Activated naive CD4-positive, alpha-beta T cell treated with anti-CD3 and anti-CD28 coated beads, Interleukin-2, amount 50 U/mL, for 72 hours (primary cell): ENCODE data around the gene TMEM9B. TPM values are rescaled to one million over a fixed set of nuclear protein-coding genes. Genes with fewer than 3 reads are reported as not detected.
"Not testable (repeated sequence)": the region's sequence is repeated elsewhere in the genome, so short reads cannot be mapped to it uniquely, and the experiment has no call there.

ENCODE experiments used
- ATAC-seq, 2 donors: fragments of 150-1000 bp; cut with Tn5 transposase; 2 replicates each; pipeline ENCODE4 v1.10.0; 2021; ENCODE audit warnings: mild to moderate bottlenecking in 2 of 2, moderate library complexity in 2 of 2
- DNase-seq, 2 donors: peaks; one replicate each; pipeline ENCODE4 v3.0.0; 2021 to 2022; ENCODE audit warnings: low spot score in 2 of 2
- H3K27ac Mint-ChIP-seq, 2 donors: one replicate each; pipeline ENCODE4 v1.8.0; 2022; ENCODE audit warnings: mild to moderate bottlenecking in 2 of 2, mixed read lengths in 2 of 2
- H3K36me3 Mint-ChIP-seq, 2 donors: one replicate each; pipeline ENCODE4 v1.8.0; 2022; ENCODE audit warnings: mixed read lengths in 2 of 2
- H3K9me3 Mint-ChIP-seq, 2 donors: one replicate each; pipeline ENCODE4 v1.8.0; 2022; ENCODE audit warnings: mixed read lengths in 2 of 2
- total RNA-seq, 2 donors: library from RNA; stranded (reverse); gene quantifications; one replicate each; pipeline ENCODE4 v1.2.3, GENCODE V29; 2022

The TMEM9B gene
- total RNA-seq, result 10 to 100 TPM; 13.2 to 21.6 TPM

GRCh38 chr11:8964324-8965320 lies at the start of gene TMEM9B:
TSS of gene TMEM9B (minus strand) at chr11:8964442. CDS start at chr11:8964313, 129 bp downstream.
- H3K36me3 Mint-ChIP-seq, result peaks cover 7 to 8% of the 10 kb centered on the region in 2 donors
- no peaks in the 10 kb centered on the region for H3K9me3 Mint-ChIP-seq
- peak within 1 kb of the TSS; percentile 86 to 98 for H3K27ac Mint-ChIP-seq
- ATAC-seq (peak; percentile 91), DNase-seq (peak; percentile 76 to 88)

DNA sequence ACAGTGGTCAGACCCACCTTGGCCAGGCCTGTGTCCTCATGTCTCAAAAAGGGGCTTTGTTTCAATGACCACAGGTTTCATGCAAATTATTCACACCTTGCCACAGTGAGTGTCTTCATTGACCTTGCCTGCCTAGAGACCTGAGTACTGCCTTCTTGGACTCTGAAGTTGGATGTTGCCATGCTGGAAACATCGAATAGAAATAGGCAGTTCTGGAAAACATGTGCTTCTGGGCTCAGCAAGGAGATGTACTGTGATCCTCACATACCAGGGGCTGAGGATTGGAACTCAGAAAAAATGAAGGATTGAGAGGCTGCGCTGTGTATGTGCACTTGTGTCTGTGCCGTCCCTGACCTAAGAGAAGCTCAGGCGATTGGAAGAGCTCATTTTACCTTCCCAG lies 49.1 kb upstream of the TMEM9B start:
- DNase-seq (no peak), ATAC-seq (no peak)
- no peaks in the 10 kb centered on the region for H3K36me3 Mint-ChIP-seq
- no peaks in the 10 kb centered on the region for H3K9me3 Mint-ChIP-seq
- H3K27ac Mint-ChIP-seq, result no peak overlapping the region

DNA sequence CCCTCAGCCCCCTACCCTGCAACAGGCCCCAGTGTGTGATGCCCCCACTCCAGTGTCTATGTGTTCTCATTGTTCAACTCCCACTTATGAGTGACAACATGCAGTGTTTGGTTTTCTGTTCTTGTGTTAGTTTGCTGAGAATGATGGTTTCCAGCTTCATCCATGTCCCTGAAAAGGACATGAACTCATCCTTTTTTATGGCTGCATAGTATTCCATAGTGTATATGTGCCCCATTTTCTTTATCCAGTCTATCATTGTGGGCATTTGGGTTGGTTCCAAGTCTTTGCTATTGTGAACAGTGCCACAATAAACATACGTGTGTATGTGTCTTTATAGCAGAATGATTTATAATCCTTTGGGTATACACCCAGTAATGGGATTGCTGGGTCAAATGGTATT lies 45.3 kb upstream of the TMEM9B start:
- not testable (repeated sequence) for DNase-seq, ATAC-seq, H3K9me3 Mint-ChIP-seq, H3K27ac Mint-ChIP-seq
- peaks cover 8 to 10% of the 10 kb centered on the region in 2 donors for H3K36me3 Mint-ChIP-seq

DNA sequence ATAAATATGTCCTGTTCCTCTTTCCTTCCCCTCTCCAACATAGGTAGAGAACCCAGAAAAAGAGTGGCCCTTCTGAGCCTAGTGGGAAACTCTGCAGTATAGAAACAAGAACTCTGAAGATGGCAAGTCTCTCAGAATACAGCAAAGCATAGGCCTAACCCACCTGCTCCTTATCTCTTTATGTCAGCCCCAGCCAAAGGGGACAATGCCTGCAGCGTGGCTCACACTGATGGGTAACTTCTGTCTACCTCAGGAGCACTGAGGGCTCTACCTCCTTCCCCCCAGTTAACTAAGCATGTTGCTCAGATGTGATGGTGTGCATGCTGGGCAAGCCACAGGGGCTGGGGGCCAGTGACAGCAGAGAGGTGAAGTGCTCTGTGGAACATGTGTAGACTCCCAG lies 44.4 kb upstream of the TMEM9B start:
- Mint-ChIP-seq H3K27ac (no peak overlapping the region), H3K36me3 (peaks cover 8 to 10% of the 10 kb centered on the region in 2 donors), H3K9me3 (no peaks in the 10 kb centered on the region)
- DNase-seq (no peak), ATAC-seq (no peak)

- DNase-seq, result no peak
- Mint-ChIP-seq H3K27ac (no peak overlapping the region), H3K36me3 (peaks cover 8 to 10% of the 10 kb centered on the region in 2 donors), H3K9me3 (no peaks in the 10 kb centered on the region)
- no peak for ATAC-seq
Measured at GRCh38 chr11:9008011-9008550, 43.8 kb upstream of the TMEM9B start.

- no peak for DNase-seq
- Mint-ChIP-seq H3K27ac (no peak overlapping the region), H3K36me3 (peaks cover 8 to 10% of the 10 kb centered on the region in 2 donors), H3K9me3 (no peaks in the 10 kb centered on the region)
- ATAC-seq, result no peak
Measured at GRCh38 chr11:9005087-9005486, 40.8 kb upstream of the TMEM9B start.

DNA sequence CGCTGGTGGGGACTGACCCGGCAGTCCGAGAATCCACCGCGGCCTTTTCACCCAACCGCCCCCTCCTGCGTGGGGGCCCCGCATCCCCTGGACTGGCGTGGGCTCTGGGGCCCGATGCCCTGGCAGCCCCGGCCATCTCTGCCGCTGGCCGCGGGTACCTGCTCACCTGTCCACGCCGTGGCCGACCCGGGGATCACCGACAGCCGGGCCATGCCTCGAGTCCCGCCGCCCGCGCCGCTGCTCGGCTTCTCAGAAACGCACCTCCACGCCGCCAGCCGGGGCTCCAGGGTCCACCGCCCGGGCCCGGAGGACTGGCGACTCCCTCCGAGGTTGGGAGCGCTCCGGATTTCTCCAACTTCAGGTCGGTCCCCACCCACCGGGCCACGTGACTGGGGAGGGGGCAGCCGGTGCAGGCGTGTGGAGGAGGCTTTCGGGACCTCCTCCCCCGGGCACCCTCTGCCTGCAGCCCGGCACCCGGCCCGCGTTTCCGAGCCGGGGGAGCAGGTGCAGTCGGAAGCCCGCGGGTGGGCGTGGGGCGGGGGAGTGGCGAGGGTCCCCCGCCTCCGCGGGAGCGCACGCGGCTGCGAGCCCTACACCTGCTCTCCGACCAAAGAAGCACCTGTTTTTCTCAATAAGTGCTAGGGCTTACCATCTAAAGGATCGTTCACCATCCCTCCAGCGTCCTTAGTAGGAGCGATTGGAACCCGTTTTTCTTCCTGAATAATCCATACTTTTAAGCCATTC lies 40.1 kb upstream of the TMEM9B start:
- DNase-seq (peak in 1 of 2 donors; percentile 16), ATAC-seq (no peak)
- H3K27ac Mint-ChIP-seq, result no peak overlapping the region
- no peaks in the 10 kb centered on the region for H3K9me3 Mint-ChIP-seq
- peaks cover 8 to 10% of the 10 kb centered on the region in 2 donors for H3K36me3 Mint-ChIP-seq

DNA sequence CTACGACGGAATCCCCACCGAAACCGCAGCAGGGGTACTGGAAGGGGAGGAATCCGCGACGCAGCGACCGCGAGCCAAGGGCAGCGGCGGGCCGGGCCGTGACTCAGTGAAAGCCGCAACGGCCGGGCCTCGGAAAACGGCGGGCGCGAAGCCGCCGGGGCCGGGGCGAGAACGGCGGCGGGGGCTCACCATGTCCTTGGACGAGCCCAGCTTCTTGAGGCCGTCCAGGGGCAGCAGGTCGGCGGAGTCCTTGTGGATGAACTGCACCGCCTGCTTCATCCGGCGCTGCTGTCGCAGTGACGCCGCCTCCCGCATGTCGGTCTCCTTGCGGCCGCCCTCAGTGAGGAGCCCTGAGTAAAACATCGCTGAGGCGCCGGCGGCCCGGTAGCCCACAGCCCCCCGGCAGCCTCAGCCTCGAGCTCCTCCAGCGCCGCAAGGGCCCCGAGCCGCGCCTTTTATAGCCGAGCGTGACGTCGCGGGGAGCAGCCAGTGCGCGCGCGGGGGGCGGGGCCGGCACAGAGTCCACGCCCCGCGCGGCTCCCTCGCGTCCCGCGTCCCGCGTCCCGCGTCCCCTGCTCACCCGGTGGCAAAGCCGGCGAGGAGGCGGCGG lies 39.4 kb upstream of the TMEM9B start, which contains the start of gene NRIP3:
TSS of gene NRIP3 (minus strand) at position 429 of the 610 bp plus-strand sequence. CDS start at position 363, 66 bp downstream.
- H3K9me3 Mint-ChIP-seq, result no peaks in the 10 kb centered on the region
- H3K36me3 Mint-ChIP-seq, result peaks cover 8 to 10% of the 10 kb centered on the region in 2 donors
- ATAC-seq, result peak; percentile 61 to 63
- H3K27ac Mint-ChIP-seq, result peak within 1 kb of the TSS in 1 of 2 donors; percentile 59
- DNase-seq, result peak; percentile 75 to 79

GRCh38 chr11:9002920-9003572 lies 38.8 kb upstream of the TMEM9B start:
- H3K27ac Mint-ChIP-seq, result peak overlapping the region in 1 of 2 donors; percentile 59
- ATAC-seq (no peak), DNase-seq (peak in 1 of 2 donors; percentile 10)

GRCh38 chr11:9001736-9002135 lies 37.5 kb upstream of the TMEM9B start:
- peak overlapping the region in 1 of 2 donors; percentile 85 for H3K27ac Mint-ChIP-seq
- peaks cover 8 to 10% of the 10 kb centered on the region in 2 donors for H3K36me3 Mint-ChIP-seq
- no peaks in the 10 kb centered on the region for H3K9me3 Mint-ChIP-seq
- peak; percentile 53 to 56 for DNase-seq
- ATAC-seq, result peak; percentile 90 to 96

More at GRCh38 chr11:9002920-9003572, 38.8 kb upstream of the TMEM9B start:
- no peaks in the 10 kb centered on the region for H3K9me3 Mint-ChIP-seq
- H3K36me3 Mint-ChIP-seq, result peaks cover 8 to 10% of the 10 kb centered on the region in 2 donors

- H3K9me3 Mint-ChIP-seq, result no peaks in the 10 kb centered on the region
- no peak for DNase-seq
- no peak for ATAC-seq
- no peak overlapping the region for H3K27ac Mint-ChIP-seq
- H3K36me3 Mint-ChIP-seq, result no peaks in the 10 kb centered on the region
Measured at GRCh38 chr11:8998017-8998416, 33.8 kb upstream of the TMEM9B start.

- ATAC-seq (no peak), DNase-seq (no peak)
- Mint-ChIP-seq H3K27ac (no peak overlapping the region), H3K9me3 (no peaks in the 10 kb centered on the region), H3K36me3 (no peaks in the 10 kb centered on the region)
Measured at GRCh38 chr11:8997451-8997850, 33.2 kb upstream of the TMEM9B start.

DNA sequence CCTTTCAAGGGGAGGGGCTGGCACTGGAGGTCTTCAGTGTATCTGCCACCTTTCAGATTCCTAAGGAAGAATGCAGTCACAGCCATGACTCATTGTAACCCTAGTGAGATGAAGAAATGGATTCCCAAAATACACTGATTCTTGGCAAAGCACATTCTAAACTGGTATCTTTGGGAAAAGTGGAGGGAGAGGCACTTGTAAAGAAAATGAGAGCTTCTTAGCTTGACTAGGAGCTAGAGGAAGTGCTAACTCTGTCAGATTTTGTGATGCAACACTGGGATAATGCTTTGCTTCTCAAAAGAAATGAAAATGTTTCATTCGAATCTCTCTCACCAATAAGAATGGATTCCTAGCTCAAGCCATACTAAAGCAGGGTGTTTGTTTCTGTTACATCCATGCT lies 25.2 kb upstream of the TMEM9B start:
- Mint-ChIP-seq H3K9me3 (no peaks in the 10 kb centered on the region), H3K27ac (no peak overlapping the region), H3K36me3 (no peaks in the 10 kb centered on the region)
- DNase-seq (no peak), ATAC-seq (no peak)

GRCh38 chr11:8988329-8989234 lies 24.3 kb upstream of the TMEM9B start:
- ATAC-seq (peak in 1 of 2 donors; percentile 58), DNase-seq (no peak)
- H3K27ac Mint-ChIP-seq, result no peak overlapping the region
- no peaks in the 10 kb centered on the region for H3K36me3 Mint-ChIP-seq
- no peaks in the 10 kb centered on the region for H3K9me3 Mint-ChIP-seq

DNA sequence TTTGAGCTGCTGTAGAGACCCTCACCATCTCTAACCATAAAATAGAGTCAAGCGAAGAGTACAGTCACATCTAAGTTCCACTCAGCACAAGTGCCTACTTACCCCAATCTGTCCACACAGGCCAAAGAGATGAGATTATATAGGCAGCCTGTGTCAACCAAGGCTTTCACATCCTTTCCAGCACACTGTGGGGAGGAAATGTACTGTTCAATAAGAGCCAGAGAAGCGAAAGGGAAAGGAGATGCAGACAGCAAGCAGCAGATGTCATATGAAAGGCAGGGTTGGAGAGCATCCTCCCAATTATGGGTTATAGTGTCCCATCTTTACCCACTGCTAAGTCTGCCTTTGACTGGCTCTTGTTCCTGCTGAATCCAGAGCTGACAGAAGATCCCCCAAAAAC lies 23.2 kb upstream of the TMEM9B start:
- DNase-seq (no peak), ATAC-seq (no peak)
- Mint-ChIP-seq H3K27ac (no peak overlapping the region), H3K36me3 (no peaks in the 10 kb centered on the region), H3K9me3 (no peaks in the 10 kb centered on the region)
